HepG2 (cell line): ENCODE measurements around the gene NOL4L. TPM values are rescaled to one million over a fixed set of nuclear protein-coding genes. Genes with fewer than 3 reads are reported as not detected.

ENCODE experiments used
- EZH2 ChIP-seq: conservative IDR thresholded peaks from 2 replicates; pipeline ENCODE4 v1.6.1; 2012; ENCODE audit warnings: mild to moderate bottlenecking, low read depth, low read length, moderate library complexity
- HNRNPH1 ChIP-seq: fragments of 200-400 bp; formaldehyde crosslinking; optimal IDR thresholded peaks from 2 replicates; pipeline ENCODE3; 2017; ENCODE audit warnings: mild to moderate bottlenecking, low read depth, low read length
- KDM5A ChIP-seq: fragments of 200-600 bp; sonication (generic); IDR thresholded peaks from 2 replicates; pipeline ENCODE4 v1.7.0; 2018; ENCODE audit warnings: antibody characterized with exemption, mild to moderate bottlenecking, low read length, borderline replicate concordance
- MBD4 ChIP-seq: IDR thresholded peaks from 2 replicates; pipeline ENCODE4 v1.6.1; 2012; ENCODE audit warnings: low read length, inconsistent platforms, borderline replicate concordance
- ZNF225 ChIP-seq: sonication (generic); formaldehyde crosslinking; IDR thresholded peaks from 2 replicates; pipeline ENCODE4 v1.4.0; 2020; ENCODE audit warnings: mild to moderate bottlenecking, missing genetic modification reagents
- ZNF251 ChIP-seq: sonication (generic); formaldehyde crosslinking; IDR thresholded peaks from 2 replicates; pipeline ENCODE4 v1.9.0; 2021; ENCODE audit warnings: mild to moderate bottlenecking, missing genetic modification reagents
- ZNF256 ChIP-seq: sonication (generic); formaldehyde crosslinking; conservative IDR thresholded peaks from 2 replicates; pipeline ENCODE4 v1.4.0; 2020; ENCODE audit warnings: missing genetic modification reagents
- ZNF607 ChIP-seq: sonication (generic); formaldehyde crosslinking; IDR thresholded peaks from 2 replicates; pipeline ENCODE4 v1.5.1; 2020; ENCODE audit warnings: missing genetic modification reagents, mild to moderate bottlenecking, borderline replicate concordance
- ZNF766 ChIP-seq: sonication (generic); formaldehyde crosslinking; IDR thresholded peaks from 2 replicates; pipeline ENCODE4 v1.5.0; 2020; ENCODE audit warnings: missing genetic modification reagents, borderline replicate concordance
- polyA plus RNA-seq, 8 experiments: library from polyadenylated mRNA; depleted of rRNA in 3 of 8; stranded (reverse) in 7 of 8; unstranded in 1 of 8; fragments of >200 nt; fragmentation: Illumina TruSeq in 4 of 8; extraction: Trizol in 4 of 8; gene quantifications; 2 replicates each; pipeline versions ENCODE4 v1.2.1 to v1.2.3, GENCODE V29; 2011 to 2016; ENCODE audit warnings: low read depth in 4 of 8, missing spikeins in 1 of 8, mixed read lengths in 1 of 8; ENCODE audit not compliant: insufficient read depth in 1 of 8
- total RNA-seq, 5 experiments: library from RNA; depleted of rRNA; stranded (reverse); fragments of >200 nt; fragmentation: Illumina TruSeq; extraction: Trizol; gene quantifications; 2 replicates each; pipeline ENCODE4 v1.2.3, GENCODE V29; 2016; ENCODE audit warnings: low read depth in 1 of 5
- TF ChIP-seq, protein P1 (sequence below): sonication (generic); formaldehyde crosslinking; IDR thresholded peaks from 2 replicates; pipeline ENCODE4 v1.4.0; 2020; ENCODE audit warnings: missing genetic modification reagents
- TF ChIP-seq, protein P2 (sequence below): IDR thresholded peaks from 2 replicates; pipeline ENCODE4 v1.6.1; 2012; ENCODE audit warnings: low read length, improper control_type of control experiment
- TF ChIP-seq, protein P3 (sequence below): sonication (generic); formaldehyde crosslinking; IDR thresholded peaks from 2 replicates; pipeline ENCODE4 v1.8.1; 2023; ENCODE audit warnings: mild to moderate bottlenecking, inconsistent platforms, moderate library complexity, missing genetic modification reagents, borderline replicate concordance
- TF ChIP-seq, protein P4 (sequence below): sonication (generic); formaldehyde crosslinking; IDR thresholded peaks from 2 replicates; pipeline ENCODE4 v1.5.1; 2020; ENCODE audit warnings: mild to moderate bottlenecking, missing genetic modification reagents, borderline replicate concordance
- TF ChIP-seq, protein P5 (sequence below): IDR thresholded peaks from 2 replicates; pipeline ENCODE4 v1.6.1; 2016; ENCODE audit warnings: low read depth

The NOL4L gene
- total and polyA plus RNA-seq, 2 of the 13 experiments (the other 11 are each of a cell fraction or from before 2014, with no cell fraction given): 16.6 to 35.4 TPM

DNA sequence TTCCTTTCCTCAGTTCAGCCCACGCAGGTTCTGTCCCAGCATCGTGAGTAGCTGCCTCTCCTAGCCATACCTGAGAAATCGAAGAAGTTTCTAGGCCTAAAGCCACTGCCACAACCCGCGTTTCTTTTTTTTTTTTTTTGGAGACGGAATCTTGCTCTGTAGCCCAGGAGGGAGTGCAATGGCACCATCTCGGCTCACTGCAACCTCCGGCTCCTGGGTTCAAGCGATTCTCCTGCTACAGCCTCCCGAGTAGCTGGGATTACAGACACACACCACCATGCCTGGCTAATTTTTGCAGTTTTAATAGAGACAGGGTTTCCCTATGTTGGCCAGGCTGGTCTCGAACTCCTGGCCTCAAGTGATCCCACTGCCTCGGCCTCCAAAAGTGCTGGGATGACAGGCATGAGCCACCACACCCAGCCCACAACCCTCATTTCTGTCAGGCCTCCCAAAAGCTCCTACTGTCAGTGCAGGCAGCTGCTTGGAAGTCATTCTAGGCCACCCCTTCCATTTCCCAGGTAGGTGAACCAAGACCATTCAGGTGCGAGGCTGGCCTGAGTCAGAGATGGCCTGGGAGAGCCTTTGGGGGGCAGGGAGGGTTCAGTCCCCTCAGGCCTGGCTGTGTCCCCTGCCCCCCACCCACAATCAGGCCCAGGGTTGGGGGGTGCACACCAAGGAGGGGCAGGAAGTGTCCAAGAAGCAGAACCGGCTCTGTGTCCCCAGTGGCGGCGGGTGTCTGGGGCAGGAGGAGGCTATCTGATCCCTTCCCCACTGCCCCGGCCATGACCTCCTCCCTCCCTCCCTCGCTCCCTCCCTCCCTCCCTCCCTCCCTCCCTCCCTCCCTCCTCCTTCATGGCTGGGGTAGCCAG, 47.2 kb downstream of the NOL4L start (continued):
- TF ChIP-seq, protein P1, sequence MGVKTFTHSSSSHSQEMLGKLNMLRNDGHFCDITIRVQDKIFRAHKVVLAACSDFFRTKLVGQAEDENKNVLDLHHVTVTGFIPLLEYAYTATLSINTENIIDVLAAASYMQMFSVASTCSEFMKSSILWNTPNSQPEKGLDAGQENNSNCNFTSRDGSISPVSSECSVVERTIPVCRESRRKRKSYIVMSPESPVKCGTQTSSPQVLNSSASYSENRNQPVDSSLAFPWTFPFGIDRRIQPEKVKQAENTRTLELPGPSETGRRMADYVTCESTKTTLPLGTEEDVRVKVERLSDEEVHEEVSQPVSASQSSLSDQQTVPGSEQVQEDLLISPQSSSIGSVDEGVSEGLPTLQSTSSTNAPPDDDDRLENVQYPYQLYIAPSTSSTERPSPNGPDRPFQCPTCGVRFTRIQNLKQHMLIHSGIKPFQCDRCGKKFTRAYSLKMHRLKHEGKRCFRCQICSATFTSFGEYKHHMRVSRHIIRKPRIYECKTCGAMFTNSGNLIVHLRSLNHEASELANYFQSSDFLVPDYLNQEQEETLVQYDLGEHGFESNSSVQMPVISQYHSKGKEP (CRISPR knock-in tag): no peak
- TF ChIP-seq ZNF607 (CRISPR knock-in tag) (no peak), MBD4 (no peak), KDM5A (no peak), ZNF766 (CRISPR knock-in tag) (no peak), HNRNPH1 (no peak), ZNF225 (CRISPR knock-in tag) (no peak), ZNF256 (CRISPR knock-in tag) (no peak), EZH2 (no peak), ZNF251 (0 out of 2 replicates have a peak, but pooled peaks have one; percentile 31)
- TF ChIP-seq, protein P2, sequence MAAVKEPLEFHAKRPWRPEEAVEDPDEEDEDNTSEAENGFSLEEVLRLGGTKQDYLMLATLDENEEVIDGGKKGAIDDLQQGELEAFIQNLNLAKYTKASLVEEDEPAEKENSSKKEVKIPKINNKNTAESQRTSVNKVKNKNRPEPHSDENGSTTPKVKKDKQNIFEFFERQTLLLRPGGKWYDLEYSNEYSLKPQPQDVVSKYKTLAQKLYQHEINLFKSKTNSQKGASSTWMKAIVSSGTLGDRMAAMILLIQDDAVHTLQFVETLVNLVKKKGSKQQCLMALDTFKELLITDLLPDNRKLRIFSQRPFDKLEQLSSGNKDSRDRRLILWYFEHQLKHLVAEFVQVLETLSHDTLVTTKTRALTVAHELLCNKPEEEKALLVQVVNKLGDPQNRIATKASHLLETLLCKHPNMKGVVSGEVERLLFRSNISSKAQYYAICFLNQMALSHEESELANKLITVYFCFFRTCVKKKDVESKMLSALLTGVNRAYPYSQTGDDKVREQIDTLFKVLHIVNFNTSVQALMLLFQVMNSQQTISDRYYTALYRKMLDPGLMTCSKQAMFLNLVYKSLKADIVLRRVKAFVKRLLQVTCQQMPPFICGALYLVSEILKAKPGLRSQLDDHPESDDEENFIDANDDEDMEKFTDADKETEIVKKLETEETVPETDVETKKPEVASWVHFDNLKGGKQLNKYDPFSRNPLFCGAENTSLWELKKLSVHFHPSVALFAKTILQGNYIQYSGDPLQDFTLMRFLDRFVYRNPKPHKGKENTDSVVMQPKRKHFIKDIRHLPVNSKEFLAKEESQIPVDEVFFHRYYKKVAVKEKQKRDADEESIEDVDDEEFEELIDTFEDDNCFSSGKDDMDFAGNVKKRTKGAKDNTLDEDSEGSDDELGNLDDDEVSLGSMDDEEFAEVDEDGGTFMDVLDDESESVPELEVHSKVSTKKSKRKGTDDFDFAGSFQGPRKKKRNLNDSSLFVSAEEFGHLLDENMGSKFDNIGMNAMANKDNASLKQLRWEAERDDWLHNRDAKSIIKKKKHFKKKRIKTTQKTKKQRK: no peak
- TF ChIP-seq, protein P3, sequence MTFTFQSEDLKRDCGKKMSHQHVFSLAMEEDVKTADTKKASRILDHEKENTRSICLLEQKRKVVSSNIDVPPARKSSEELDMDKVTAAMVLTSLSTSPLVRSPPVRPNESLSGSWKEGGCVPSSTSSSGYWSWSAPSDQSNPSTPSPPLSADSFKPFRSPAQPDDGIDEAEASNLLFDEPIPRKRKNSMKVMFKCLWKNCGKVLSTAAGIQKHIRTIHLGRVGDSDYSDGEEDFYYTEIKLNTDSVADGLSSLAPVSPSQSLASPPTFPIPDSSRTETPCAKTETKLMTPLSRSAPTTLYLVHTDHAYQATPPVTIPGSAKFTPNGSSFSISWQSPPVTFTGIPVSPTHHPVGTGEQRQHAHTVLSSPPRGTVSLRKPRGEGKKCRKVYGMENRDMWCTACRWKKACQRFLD (CRISPR knock-in tag): 0 out of 2 replicates have a peak, but pooled peaks have one; percentile 32
- TF ChIP-seq, protein P4, sequence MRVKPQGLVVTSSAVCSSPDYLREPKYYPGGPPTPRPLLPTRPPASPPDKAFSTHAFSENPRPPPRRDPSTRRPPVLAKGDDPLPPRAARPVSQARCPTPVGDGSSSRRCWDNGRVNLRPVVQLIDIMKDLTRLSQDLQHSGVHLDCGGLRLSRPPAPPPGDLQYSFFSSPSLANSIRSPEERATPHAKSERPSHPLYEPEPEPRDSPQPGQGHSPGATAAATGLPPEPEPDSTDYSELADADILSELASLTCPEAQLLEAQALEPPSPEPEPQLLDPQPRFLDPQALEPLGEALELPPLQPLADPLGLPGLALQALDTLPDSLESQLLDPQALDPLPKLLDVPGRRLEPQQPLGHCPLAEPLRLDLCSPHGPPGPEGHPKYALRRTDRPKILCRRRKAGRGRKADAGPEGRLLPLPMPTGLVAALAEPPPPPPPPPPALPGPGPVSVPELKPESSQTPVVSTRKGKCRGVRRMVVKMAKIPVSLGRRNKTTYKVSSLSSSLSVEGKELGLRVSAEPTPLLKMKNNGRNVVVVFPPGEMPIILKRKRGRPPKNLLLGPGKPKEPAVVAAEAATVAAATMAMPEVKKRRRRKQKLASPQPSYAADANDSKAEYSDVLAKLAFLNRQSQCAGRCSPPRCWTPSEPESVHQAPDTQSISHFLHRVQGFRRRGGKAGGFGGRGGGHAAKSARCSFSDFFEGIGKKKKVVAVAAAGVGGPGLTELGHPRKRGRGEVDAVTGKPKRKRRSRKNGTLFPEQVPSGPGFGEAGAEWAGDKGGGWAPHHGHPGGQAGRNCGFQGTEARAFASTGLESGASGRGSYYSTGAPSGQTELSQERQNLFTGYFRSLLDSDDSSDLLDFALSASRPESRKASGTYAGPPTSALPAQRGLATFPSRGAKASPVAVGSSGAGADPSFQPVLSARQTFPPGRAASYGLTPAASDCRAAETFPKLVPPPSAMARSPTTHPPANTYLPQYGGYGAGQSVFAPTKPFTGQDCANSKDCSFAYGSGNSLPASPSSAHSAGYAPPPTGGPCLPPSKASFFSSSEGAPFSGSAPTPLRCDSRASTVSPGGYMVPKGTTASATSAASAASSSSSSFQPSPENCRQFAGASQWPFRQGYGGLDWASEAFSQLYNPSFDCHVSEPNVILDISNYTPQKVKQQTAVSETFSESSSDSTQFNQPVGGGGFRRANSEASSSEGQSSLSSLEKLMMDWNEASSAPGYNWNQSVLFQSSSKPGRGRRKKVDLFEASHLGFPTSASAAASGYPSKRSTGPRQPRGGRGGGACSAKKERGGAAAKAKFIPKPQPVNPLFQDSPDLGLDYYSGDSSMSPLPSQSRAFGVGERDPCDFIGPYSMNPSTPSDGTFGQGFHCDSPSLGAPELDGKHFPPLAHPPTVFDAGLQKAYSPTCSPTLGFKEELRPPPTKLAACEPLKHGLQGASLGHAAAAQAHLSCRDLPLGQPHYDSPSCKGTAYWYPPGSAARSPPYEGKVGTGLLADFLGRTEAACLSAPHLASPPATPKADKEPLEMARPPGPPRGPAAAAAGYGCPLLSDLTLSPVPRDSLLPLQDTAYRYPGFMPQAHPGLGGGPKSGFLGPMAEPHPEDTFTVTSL (CRISPR knock-in tag): no peak
- TF ChIP-seq, protein P5, sequence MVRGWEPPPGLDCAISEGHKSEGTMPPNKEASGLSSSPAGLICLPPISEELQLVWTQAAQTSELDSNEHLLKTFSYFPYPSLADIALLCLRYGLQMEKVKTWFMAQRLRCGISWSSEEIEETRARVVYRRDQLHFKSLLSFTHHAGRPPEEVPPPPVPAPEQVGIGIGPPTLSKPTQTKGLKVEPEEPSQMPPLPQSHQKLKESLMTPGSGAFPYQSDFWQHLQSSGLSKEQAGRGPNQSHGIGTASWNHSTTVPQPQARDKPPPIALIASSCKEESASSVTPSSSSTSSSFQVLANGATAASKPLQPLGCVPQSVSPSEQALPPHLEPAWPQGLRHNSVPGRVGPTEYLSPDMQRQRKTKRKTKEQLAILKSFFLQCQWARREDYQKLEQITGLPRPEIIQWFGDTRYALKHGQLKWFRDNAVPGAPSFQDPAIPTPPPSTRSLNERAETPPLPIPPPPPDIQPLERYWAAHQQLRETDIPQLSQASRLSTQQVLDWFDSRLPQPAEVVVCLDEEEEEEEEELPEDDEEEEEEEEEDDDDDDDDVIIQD: no peak
